B cell (primary cell): ENCODE results near the gene SNAPC4. TPM values are rescaled to one million over a fixed set of nuclear protein-coding genes. Genes with fewer than 3 reads are reported as not detected.

Experiments
- ATAC-seq: fragments of 200-7000 bp; cut with Tn5 transposase; one replicate; pipeline ENCODE4 v1.10.0; 2021; ENCODE audit warnings: low read depth, mild to moderate bottlenecking, moderate number of reproducible peaks, moderate library complexity
- CTCF ChIA-PET: fragments of 350-600 bp; sonication (Branson Sonifier 250); formaldehyde crosslinking; loops from one replicate; lab custom pipeline; 2021; ENCODE audit warnings: antibody characterized with exemption, inconsistent platforms; lab: Charles Lee
- POLR2A ChIA-PET: fragments of 350-600 bp; sonication (Branson Sonifier 250); formaldehyde crosslinking; loops from one replicate; lab custom pipeline; 2021; ENCODE audit warnings: antibody characterized with exemption; lab: Charles Lee
- DNase-seq: peaks from one replicate; pipeline ENCODE4 v3.0.0; 2013
- H2AFZ ChIP-seq: 2 replicates; pipeline ENCODE4 v1.6.1; 2012; ENCODE audit warnings: mild to moderate bottlenecking, low read depth, low read length; ENCODE audit not compliant: insufficient read depth, poor library complexity, severe bottlenecking
- H3K27ac ChIP-seq, 2 donors: 1 replicate in 1 of 2; 2 replicates in 1 of 2; pipeline ENCODE4 v1.5.1; 2012 to 2013; ENCODE audit warnings: low read length in 2 of 2, mild to moderate bottlenecking in 2 of 2, moderate library complexity in 1 of 2
- H3K27me3 ChIP-seq, 4 experiments: fragments of 200-600 bp in 1 of 4; sonication (generic) in 1 of 4; replicated peaks in 1 of 4; 1 replicate in 2 of 4; 2 replicates in 2 of 4; pipeline versions ENCODE4 v1.6.1 to v1.7.0; 2013 to 2016; ENCODE audit warnings: low read length in 3 of 4, mild to moderate bottlenecking in 2 of 4, mixed read lengths in 1 of 4, moderate library complexity in 1 of 4; ENCODE audit not compliant: insufficient read depth in 4 of 4, control insufficient read depth in 3 of 4; ENCODE audit errors: control extremely low read depth in 1 of 4
- H3K36me3 ChIP-seq, 2 experiments: replicated peaks in 1 of 2; 1 replicate in 1 of 2; 2 replicates in 1 of 2; pipeline versions ENCODE4 v1.6.1 to v1.7.1; 2013; ENCODE audit warnings: low read length in 1 of 2; ENCODE audit not compliant: insufficient read depth in 2 of 2, control insufficient read depth in 1 of 2; ENCODE audit errors: control extremely low read depth in 1 of 2, extremely low read depth in 1 of 2
- H3K4me1 ChIP-seq, 2 donors: fragments of 200-600 bp in 1 of 2; sonication (generic) in 1 of 2; 1 replicate in 1 of 2; 2 replicates in 1 of 2; pipeline versions ENCODE4 v1.5.1 to v1.6.1; 2013 to 2017; ENCODE audit warnings: low read length in 2 of 2; ENCODE audit not compliant: control insufficient read depth in 2 of 2, insufficient read depth in 2 of 2
- H3K4me2 ChIP-seq: replicated peaks from 2 replicates; pipeline ENCODE3; 2012; ENCODE audit warnings: mild to moderate bottlenecking, low read depth, low read length; ENCODE audit not compliant: poor library complexity, severe bottlenecking
- H3K4me3 ChIP-seq, 5 experiments: fragments of 200-600 bp in 1 of 5; sonication (generic) in 1 of 5; 1 replicate in 3 of 5; 2 replicates in 2 of 5; pipeline versions ENCODE4 v1.5.1 to v1.7.0; 2011 to 2016; ENCODE audit warnings: low read length in 4 of 5, mild to moderate bottlenecking in 4 of 5, low read depth in 2 of 5, control low read depth in 1 of 5, moderate library complexity in 1 of 5; ENCODE audit not compliant: insufficient read depth in 1 of 5; ENCODE audit errors: control extremely low read depth in 1 of 5, extremely low read depth in 1 of 5
- H3K79me2 ChIP-seq: fragments of 200-600 bp; sonication (generic); one replicate; pipeline ENCODE4 v1.6.0; 2016; ENCODE audit warnings: low read length; ENCODE audit not compliant: control insufficient read depth, insufficient read depth
- H3K9ac ChIP-seq: fragments of 200-600 bp; sonication (generic); 2 replicates; pipeline ENCODE4 v1.6.1; 2017; ENCODE audit warnings: mild to moderate bottlenecking, low read length, moderate library complexity
- H3K9me3 ChIP-seq, 3 donors: one replicate each; pipeline versions ENCODE4 v1.6.1 to v1.7.1; 2013; ENCODE audit warnings: low read length in 2 of 3; ENCODE audit not compliant: control insufficient read depth in 2 of 3, insufficient read depth in 1 of 3; ENCODE audit errors: control extremely low read depth in 1 of 3
- H4K20me1 ChIP-seq: 2 replicates; pipeline ENCODE4 v1.6.0; 2012; ENCODE audit warnings: mild to moderate bottlenecking, low read length; ENCODE audit not compliant: insufficient read depth, control insufficient read depth, poor library complexity, severe bottlenecking
- H3K27ac Mint-ChIP-seq: one replicate; pipeline ENCODE4 v1.8.0; 2021; ENCODE audit warnings: mixed read lengths
- H3K27me3 Mint-ChIP-seq: one replicate; pipeline ENCODE4 v1.8.0; 2021; ENCODE audit warnings: mixed read lengths
- H3K4me1 Mint-ChIP-seq: one replicate; pipeline ENCODE4 v1.8.0; 2021; ENCODE audit warnings: mixed read lengths
- H3K4me3 Mint-ChIP-seq: one replicate; pipeline ENCODE4 v1.8.0; 2021; ENCODE audit warnings: mixed read lengths
- H3K9me3 Mint-ChIP-seq: one replicate; pipeline ENCODE4 v1.8.0; 2022; ENCODE audit warnings: mixed read lengths; ENCODE audit not compliant: insufficient read depth
- EZH2 ChIP-seq: IDR thresholded peaks from 2 replicates; pipeline ENCODE4 v1.6.1; 2012; ENCODE audit warnings: borderline replicate concordance, low read depth, mild to moderate bottlenecking, moderate library complexity, low read length; ENCODE audit not compliant: insufficient read depth, poor library complexity, severe bottlenecking
- WGBS: methylation state at CpG from one replicate; pipeline ENCODE4 v1.1.5; 2013; ENCODE audit warnings: missing lambda C conversion rate; ENCODE audit not compliant: insufficient coverage; 5-methylcytosine and 5-hydroxymethylcytosine counted together
- intact Hi-C: fragments of 100-400 bp; cut with micrococcal nuclease; formaldehyde crosslinking; loops from one replicate; pipeline ENCODE4 v1.10.0; 2022
- polyA plus RNA-seq: library from polyadenylated mRNA; depleted of rRNA; stranded (reverse); fragments of >200 nt; gene quantifications from 2 replicates; pipeline ENCODE4 v1.2.3, GENCODE V29; 2012
- total RNA-seq, 2 donors: library from RNA; stranded (reverse); fragments of 120-200 nt in 1 of 2; gene quantifications; 1 replicate in 1 of 2; 2 replicates in 1 of 2; pipeline versions ENCODE4 v1.2.3 to v1.2.4, GENCODE V29; 2013 to 2022
- TF ChIP-seq, protein P1 (sequence below): fragments of 200-600 bp; IDR thresholded peaks from one replicate; pipeline ENCODE4 v1.8.0; 2022; ENCODE audit warnings: antibody characterized with exemption, mild to moderate bottlenecking

The SNAPC4 gene
- total and polyA plus RNA-seq, 2 donors (not counting 1 experiment from before 2014, with no cell fraction given), result 13.1 to 15.6 TPM

DNA sequence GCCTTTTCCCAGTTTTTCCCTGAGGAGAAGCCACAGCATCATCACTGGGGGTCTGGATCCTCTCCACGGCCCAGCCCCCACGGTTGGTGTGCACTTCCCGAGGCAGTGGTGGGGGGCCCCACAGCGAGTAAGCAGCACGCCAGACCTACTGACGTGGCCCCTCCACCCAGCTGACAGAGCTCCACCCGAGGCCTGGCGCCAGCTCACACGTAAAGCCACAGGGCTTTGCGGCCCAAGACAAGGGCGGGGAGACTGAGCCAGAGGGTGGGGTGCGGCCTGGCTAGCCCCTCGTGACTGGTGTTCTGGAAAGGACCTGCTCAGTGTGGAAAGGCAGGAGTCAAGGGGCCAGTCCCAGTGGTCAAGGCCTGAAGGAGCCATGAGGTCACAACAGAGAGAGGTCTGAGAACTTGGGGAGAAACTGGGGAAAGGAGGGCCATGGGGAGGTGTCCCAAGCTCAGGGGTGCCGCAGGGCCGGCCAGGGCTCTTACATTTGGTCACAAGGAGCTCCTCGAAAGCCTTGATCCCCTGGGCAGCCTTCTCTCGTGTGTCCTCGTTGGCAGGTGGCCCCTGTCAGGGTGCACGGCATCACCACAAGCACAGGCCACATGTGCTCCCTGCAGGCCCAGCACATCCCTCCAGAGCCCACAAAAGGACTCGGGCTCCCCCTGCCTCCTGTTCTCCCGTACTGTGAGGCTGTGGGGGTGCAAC is 5.5 kb downstream of the SNAPC4 start:
- ATAC-seq (no peak), DNase-seq (no peak)
- POLR2A ChIA-PET, result no interaction called here
- peaks cover 3 to 68% of the 10 kb centered on the region in 2 experiments for H3K36me3 ChIP-seq
- no peak overlapping the region for H2AFZ ChIP-seq
- intact Hi-C loops, result no loop called here
- no peak overlapping the region for H3K27ac Mint-ChIP-seq
- no peak overlapping the region for H3K4me2 ChIP-seq
- H3K27ac ChIP-seq, result no peak overlapping the region
- H3K9me3 ChIP-seq, result no peaks in the 10 kb centered on the region
- no peak overlapping the region for H3K4me3 ChIP-seq
- 97% methylated on average over 21 of the region's 21 CpGs for WGBS
- peaks cover 9 to 10% of the 10 kb centered on the region in 2 donors for H3K4me1 ChIP-seq
- H3K79me2 ChIP-seq, result peaks cover 32% of the 10 kb centered on the region
- TF ChIP-seq, protein P1, sequence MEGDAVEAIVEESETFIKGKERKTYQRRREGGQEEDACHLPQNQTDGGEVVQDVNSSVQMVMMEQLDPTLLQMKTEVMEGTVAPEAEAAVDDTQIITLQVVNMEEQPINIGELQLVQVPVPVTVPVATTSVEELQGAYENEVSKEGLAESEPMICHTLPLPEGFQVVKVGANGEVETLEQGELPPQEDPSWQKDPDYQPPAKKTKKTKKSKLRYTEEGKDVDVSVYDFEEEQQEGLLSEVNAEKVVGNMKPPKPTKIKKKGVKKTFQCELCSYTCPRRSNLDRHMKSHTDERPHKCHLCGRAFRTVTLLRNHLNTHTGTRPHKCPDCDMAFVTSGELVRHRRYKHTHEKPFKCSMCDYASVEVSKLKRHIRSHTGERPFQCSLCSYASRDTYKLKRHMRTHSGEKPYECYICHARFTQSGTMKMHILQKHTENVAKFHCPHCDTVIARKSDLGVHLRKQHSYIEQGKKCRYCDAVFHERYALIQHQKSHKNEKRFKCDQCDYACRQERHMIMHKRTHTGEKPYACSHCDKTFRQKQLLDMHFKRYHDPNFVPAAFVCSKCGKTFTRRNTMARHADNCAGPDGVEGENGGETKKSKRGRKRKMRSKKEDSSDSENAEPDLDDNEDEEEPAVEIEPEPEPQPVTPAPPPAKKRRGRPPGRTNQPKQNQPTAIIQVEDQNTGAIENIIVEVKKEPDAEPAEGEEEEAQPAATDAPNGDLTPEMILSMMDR, result no peak
- no peak for TF ChIP-seq EZH2
- peaks cover 11% of the 10 kb centered on the region for H3K4me1 Mint-ChIP-seq
- H3K9ac ChIP-seq, result no peak overlapping the region
- CTCF ChIA-PET, result no interaction called here
- peaks cover 24% of the 10 kb centered on the region for H4K20me1 ChIP-seq
- H3K27me3 ChIP-seq, result no peaks in the 10 kb centered on the region
- H3K9me3 Mint-ChIP-seq, result no peaks in the 10 kb centered on the region
- H3K4me3 Mint-ChIP-seq, result no peak overlapping the region
- H3K27me3 Mint-ChIP-seq, result no peaks in the 10 kb centered on the region

DNA sequence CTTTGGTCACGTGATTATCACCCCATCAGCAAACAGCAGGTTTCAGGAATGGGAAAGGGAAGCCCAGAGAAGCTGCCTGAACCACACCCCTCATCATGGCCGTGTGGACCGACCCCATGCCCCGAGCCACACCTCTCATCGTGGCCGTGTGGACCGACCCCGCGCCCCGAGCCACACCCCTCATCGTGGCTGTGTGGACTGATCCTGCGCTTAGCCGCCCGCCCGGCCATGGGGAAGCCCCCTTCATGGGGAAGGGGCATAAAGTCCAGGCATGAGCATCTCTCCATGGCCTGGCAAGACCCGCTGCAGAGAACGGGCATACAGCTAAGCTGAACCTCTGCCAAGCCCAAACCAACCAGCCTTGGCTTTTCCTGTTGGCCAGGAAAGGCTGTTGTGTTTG is 6.4 kb downstream of the SNAPC4 start:
- Histone ChIP-seq H3K27me3 (no peaks in the 10 kb centered on the region), H3K79me2 (peaks cover 22% of the 10 kb centered on the region), H3K4me1 (peaks cover under 1% of the 10 kb centered on the region in 2 donors), H3K4me3 (no peak overlapping the region), H3K36me3 (peaks cover 3 to 77% of the 10 kb centered on the region in 2 experiments), H2AFZ (no peak overlapping the region), H3K4me2 (no peak overlapping the region), H3K9me3 (no peaks in the 10 kb centered on the region), H4K20me1 (peaks cover 15% of the 10 kb centered on the region), H3K9ac (no peak overlapping the region), H3K27ac (no peak overlapping the region)
- CTCF ChIA-PET, result no interaction called here
- intact Hi-C loops, result no loop called here
- H3K27me3 Mint-ChIP-seq, result no peaks in the 10 kb centered on the region
- TF ChIP-seq, protein P1, result no peak
- TF ChIP-seq EZH2, result no peak
- peaks cover 2% of the 10 kb centered on the region for H3K4me1 Mint-ChIP-seq
- DNase-seq, result no peak
- no peak for ATAC-seq
- over 99% methylated on average over 12 of the region's 17 CpGs for WGBS
- no peaks in the 10 kb centered on the region for H3K9me3 Mint-ChIP-seq
- POLR2A ChIA-PET, result no interaction called here
- no peak overlapping the region for H3K4me3 Mint-ChIP-seq
- H3K27ac Mint-ChIP-seq, result no peak overlapping the region
